ENCODE measurements around the gene POLA1.

The POLA1 gene

GRCh38 chrX:24842486-24842885, 148.8 kb downstream of the POLA1 start:
- H3K27ac ChIP-seq (ENCODE audit: low read length): no peak overlapping the region
- peaks cover 13% of the 10 kb centered on the region for H3K4me1 ChIP-seq (ENCODE audit: low read length)
- TF ChIP-seq EZH2phosphoT487 (IDR thresholded peaks at IDR 0.05; ENCODE audit: low read depth) (no peak), CTCF (IDR thresholded peaks at IDR 0.05; ENCODE audit: low read depth, low read length) (no peak)
- no peak overlapping the region for H2AFZ ChIP-seq (ENCODE audit: low read depth, low read length)
- H3K9me3 ChIP-seq (ENCODE audit: insufficient read depth, low read length): no peaks in the 10 kb centered on the region
- H3K27me3 ChIP-seq (ENCODE audit: low read depth, low read length): no peaks in the 10 kb centered on the region
- no peak overlapping the region for H3K4me2 ChIP-seq (ENCODE audit: low read length)
- H3K4me3 ChIP-seq (ENCODE audit: low read length): no peak overlapping the region
- no peak overlapping the region for H3K9ac ChIP-seq (ENCODE audit: low read length)
- H3K79me2 ChIP-seq (ENCODE audit: low read length): peaks cover 4% of the 10 kb centered on the region; the same call in 1 of the 2 replicates
- H3K36me3 ChIP-seq (replicated peaks; ENCODE audit: low read depth, low read length): peaks cover 12% of the 10 kb centered on the region
- H4K20me1 ChIP-seq (ENCODE audit: insufficient read depth, low read length): peaks cover 6% of the 10 kb centered on the region; the same call in 1 of the 2 replicates

GRCh38 chrX:24846550-24847150, 152.9 kb downstream of the POLA1 start:
- no peak overlapping the region for H3K9ac ChIP-seq (ENCODE audit: low read length)

GRCh38 chrX:24851289-24851688, 157.6 kb downstream of the POLA1 start:
- H4K20me1 ChIP-seq (ENCODE audit: insufficient read depth, low read length): no peaks in the 10 kb centered on the region
- H3K79me2 ChIP-seq (ENCODE audit: low read length): no peaks in the 10 kb centered on the region
- no peak overlapping the region for H3K4me2 ChIP-seq (ENCODE audit: low read length)
- H3K27me3 ChIP-seq (ENCODE audit: low read depth, low read length): no peaks in the 10 kb centered on the region
- H3K36me3 ChIP-seq (replicated peaks; ENCODE audit: low read depth, low read length): peaks cover 10% of the 10 kb centered on the region
- no peak overlapping the region for H3K27ac ChIP-seq (ENCODE audit: low read length)
- H3K9me3 ChIP-seq (ENCODE audit: insufficient read depth, low read length): no peaks in the 10 kb centered on the region
- H3K9ac ChIP-seq (ENCODE audit: low read length): no peak overlapping the region
- no peaks in the 10 kb centered on the region for H3K4me1 ChIP-seq (ENCODE audit: low read length)
- H3K4me3 ChIP-seq (ENCODE audit: low read length): no peak overlapping the region
- no peak for TF ChIP-seq EZH2phosphoT487 (IDR thresholded peaks at IDR 0.05; ENCODE audit: low read depth)
- no peak for TF ChIP-seq CTCF (IDR thresholded peaks at IDR 0.05; ENCODE audit: low read depth, low read length)
- no peak overlapping the region for H2AFZ ChIP-seq (ENCODE audit: low read depth, low read length)

More at GRCh38 chrX:24846550-24847150, 152.9 kb downstream of the POLA1 start:
- Histone ChIP-seq H2AFZ (ENCODE audit: low read depth, low read length) (no peak overlapping the region), H3K36me3 (replicated peaks; ENCODE audit: low read depth, low read length) (peaks cover 16% of the 10 kb centered on the region), H3K4me3 (ENCODE audit: low read length) (no peak overlapping the region), H3K9me3 (ENCODE audit: insufficient read depth, low read length) (no peaks in the 10 kb centered on the region), H3K4me2 (ENCODE audit: low read length) (no peak overlapping the region), H3K4me1 (ENCODE audit: low read length) (peaks cover 2% of the 10 kb centered on the region), H3K27me3 (ENCODE audit: low read depth, low read length) (no peaks in the 10 kb centered on the region), H3K79me2 (ENCODE audit: low read length) (no peaks in the 10 kb centered on the region), H3K27ac (ENCODE audit: low read length) (no peak overlapping the region), H4K20me1 (ENCODE audit: insufficient read depth, low read length) (no peaks in the 10 kb centered on the region)
- TF ChIP-seq EZH2phosphoT487 (IDR thresholded peaks at IDR 0.05; ENCODE audit: low read depth) (no peak), CTCF (IDR thresholded peaks at IDR 0.05; ENCODE audit: low read depth, low read length) (no peak)

- Histone ChIP-seq H3K4me3 (ENCODE audit: low read length) (no peak overlapping the region), H2AFZ (ENCODE audit: low read depth, low read length) (no peak overlapping the region), H3K27ac (ENCODE audit: low read length) (no peak overlapping the region), H3K27me3 (ENCODE audit: low read depth, low read length) (no peaks in the 10 kb centered on the region), H3K36me3 (replicated peaks; ENCODE audit: low read depth, low read length) (peaks cover 12% of the 10 kb centered on the region), H3K79me2 (ENCODE audit: low read length) (no peaks in the 10 kb centered on the region), H4K20me1 (ENCODE audit: insufficient read depth, low read length) (no peaks in the 10 kb centered on the region), H3K4me1 (ENCODE audit: low read length) (no peaks in the 10 kb centered on the region), H3K9ac (ENCODE audit: low read length) (no peak overlapping the region), H3K4me2 (ENCODE audit: low read length) (no peak overlapping the region), H3K9me3 (ENCODE audit: insufficient read depth, low read length) (no peaks in the 10 kb centered on the region)
- TF ChIP-seq CTCF (IDR thresholded peaks at IDR 0.05; ENCODE audit: low read depth, low read length) (no peak), EZH2phosphoT487 (IDR thresholded peaks at IDR 0.05; ENCODE audit: low read depth) (no peak)
Observed at GRCh38 chrX:24851780-24852179, 158.1 kb downstream of the POLA1 start.

Data from OCI-LY3 (cell line).